ENCODE measurements around the gene OR51M1. TPM values are rescaled to one million over a fixed set of nuclear protein-coding genes. Genes with fewer than 3 reads are reported as not detected.

OR51M1 gene
- total and polyA plus RNA-seq, 9 of the 15 experiments (the other 6 are each of a cell fraction or from before 2014, with no cell fraction given), result 0.01 to 0.18 (median 0.04) TPM; not detected in 6

DNA sequence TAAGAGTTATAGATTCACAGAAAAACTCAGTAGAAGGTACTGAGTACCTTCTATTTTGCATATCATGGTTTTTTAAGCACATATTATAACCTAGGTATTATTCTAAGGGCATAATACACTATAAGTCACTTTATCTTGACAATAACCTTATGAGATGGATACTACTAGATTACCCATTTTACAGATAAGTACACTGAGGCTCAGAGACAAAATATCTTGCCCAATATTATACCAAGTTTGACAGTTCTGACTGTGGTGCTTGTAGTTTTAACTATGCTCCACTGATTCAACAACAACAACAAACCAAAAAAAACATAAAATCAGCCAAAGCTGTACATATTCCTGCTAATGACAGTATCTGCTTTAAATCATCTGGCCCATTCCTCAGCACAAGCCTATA is 10.5 kb downstream of the OR51M1 start:
- intact Hi-C loops (cut with micrococcal nuclease), result no loop called here
- H3K9me3 ChIP-seq (replicated peaks; ENCODE audit: control insufficient read depth, insufficient read depth, low read depth, low read length), result no peaks in the 10 kb centered on the region
- H3K9me1 ChIP-seq (ENCODE audit: control insufficient read depth, insufficient read depth, low read length), result no peaks in the 10 kb centered on the region
- H3K27ac ChIP-seq (ENCODE audit: extremely low read depth, low read depth, low read length), result no peak overlapping the region
- no peak overlapping the region for H3K4me3 ChIP-seq
- no peak for TF ChIP-seq PHF21A (IDR thresholded peaks at IDR 0.05; ENCODE audit: borderline replicate concordance, low read depth)
- no peak for TF ChIP-seq MBD2 (IDR thresholded peaks at IDR 0.05; ENCODE audit: borderline replicate concordance, low read depth)
- peak; percentile 86 for TF ChIP-seq RBM25 (IDR thresholded peaks at IDR 0.05; ENCODE audit: low read depth, low read length, severe bottlenecking)
- TF ChIP-seq BCOR (IDR thresholded peaks at IDR 0.05), result peak; percentile 76; the same call in 1 of the 2 replicates
- H3K36me3 ChIP-seq (ENCODE audit: control insufficient read depth, insufficient read depth, low read length), result peaks cover 59% of the 10 kb centered on the region
- no peak overlapping the region for H3K4me2 ChIP-seq (ENCODE audit: insufficient read depth, low read length)
- H3K79me2 ChIP-seq (ENCODE audit: control insufficient read depth, insufficient read depth, low read length), result peaks cover 78% of the 10 kb centered on the region
- POLR2A ChIA-PET, result no interaction called here
- H3K9ac ChIP-seq (ENCODE audit: insufficient read depth in 1 of 2, low read depth in 2 of 2, low read length in 2 of 2), result no peak overlapping the region
- peaks cover 6% of the 10 kb centered on the region; the same call in 1 of the 2 replicates for H4K20me1 ChIP-seq (replicated peaks; ENCODE audit: control insufficient read depth, insufficient read depth, low read length)
- no peak overlapping the region for H2AFZ ChIP-seq (ENCODE audit: low read depth, low read length)
- in situ Hi-C loops (cut with MboI), result no loop called here
- no peaks in the 10 kb centered on the region for H3K27me3 ChIP-seq (ENCODE audit: control insufficient read depth in 2 of 2, insufficient read depth in 2 of 2, low read length in 2 of 2)
- H3K4me1 ChIP-seq (replicated peaks in 1 of 2; ENCODE audit: control insufficient read depth in 2 of 2, insufficient read depth in 2 of 2, low read length in 2 of 2), result no peaks in the 10 kb centered on the region; a peak in 1 of 5 replicates
- BruUV-seq (replicated peaks), result no TSS peak
- DNase-seq (ENCODE audit: extremely low read depth in 1 of 4, low spot score in 3 of 4) (no peak), ATAC-seq (no peak), FAIRE-seq (no peak)
- CTCF ChIA-PET (ENCODE audit: low intra/inter-chr PET ratio), result no interaction called here

- CTCF ChIA-PET (ENCODE audit: low intra/inter-chr PET ratio), result no interaction called here
- DNase-seq (ENCODE audit: extremely low read depth in 1 of 4, low spot score in 3 of 4), result no peak
- Histone ChIP-seq H4K20me1 (replicated peaks; ENCODE audit: control insufficient read depth, insufficient read depth, low read length) (peaks cover 11% of the 10 kb centered on the region; the same call in 1 of the 2 replicates), H3K27me3 (ENCODE audit: control insufficient read depth in 2 of 2, insufficient read depth in 2 of 2, low read length in 2 of 2) (no peaks in the 10 kb centered on the region), H3K4me2 (ENCODE audit: insufficient read depth, low read length) (no peak overlapping the region), H3K79me2 (ENCODE audit: control insufficient read depth, insufficient read depth, low read length) (peaks cover 69% of the 10 kb centered on the region), H3K9me1 (ENCODE audit: control insufficient read depth, insufficient read depth, low read length) (peaks cover 5% of the 10 kb centered on the region), H3K9me3 (replicated peaks; ENCODE audit: control insufficient read depth, insufficient read depth, low read depth, low read length) (no peaks in the 10 kb centered on the region), H3K36me3 (ENCODE audit: control insufficient read depth, insufficient read depth, low read length) (peaks cover 64% of the 10 kb centered on the region), H3K27ac (ENCODE audit: extremely low read depth, low read depth, low read length) (no peak overlapping the region), H3K4me3 (no peak overlapping the region), H3K4me1 (replicated peaks in 1 of 2; ENCODE audit: control insufficient read depth in 2 of 2, insufficient read depth in 2 of 2, low read length in 2 of 2) (no peaks in the 10 kb centered on the region; a peak in 2 of 5 replicates), H2AFZ (ENCODE audit: low read depth, low read length) (no peak overlapping the region), H3K9ac (ENCODE audit: insufficient read depth in 1 of 2, low read depth in 2 of 2, low read length in 2 of 2) (no peak overlapping the region)
- POLR2A ChIA-PET, result interaction anchor here (1.0 kb wide), 1 partner anchor 10 kb away, joined by 3 read pairs; no protein-coding TSS in a partner anchor
- FAIRE-seq, result no peak
- ATAC-seq, result no peak
- intact Hi-C loops (cut with micrococcal nuclease), result no loop called here
- in situ Hi-C loops (cut with MboI), result no loop called here
- no TSS peak for BruUV-seq (replicated peaks)
- no peak for TF ChIP-seq PYGO2 (tag; IDR thresholded peaks at IDR 0.05)
- TF ChIP-seq ZNF583 (CRISPR knock-in tag; IDR thresholded peaks at IDR 0.05), result no peak
- TF ChIP-seq ZNF274 (IDR thresholded peaks at IDR 0.05; ENCODE audit: borderline replicate concordance, low read depth, low read length), result no peak
- TF ChIP-seq BCOR (IDR thresholded peaks at IDR 0.05), result no peak
- TF ChIP-seq ZNF224 (CRISPR knock-in tag; IDR thresholded peaks at IDR 0.05), result no peak
- no peak for TF ChIP-seq NFRKB (IDR thresholded peaks at IDR 0.05; ENCODE audit: low read depth)
- no peak for TF ChIP-seq FOXJ3 (CRISPR knock-in tag; IDR thresholded peaks at IDR 0.05)
- TF ChIP-seq, protein P1, sequence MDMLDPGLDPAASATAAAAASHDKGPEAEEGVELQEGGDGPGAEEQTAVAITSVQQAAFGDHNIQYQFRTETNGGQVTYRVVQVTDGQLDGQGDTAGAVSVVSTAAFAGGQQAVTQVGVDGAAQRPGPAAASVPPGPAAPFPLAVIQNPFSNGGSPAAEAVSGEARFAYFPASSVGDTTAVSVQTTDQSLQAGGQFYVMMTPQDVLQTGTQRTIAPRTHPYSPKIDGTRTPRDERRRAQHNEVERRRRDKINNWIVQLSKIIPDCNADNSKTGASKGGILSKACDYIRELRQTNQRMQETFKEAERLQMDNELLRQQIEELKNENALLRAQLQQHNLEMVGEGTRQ (CRISPR knock-in tag; IDR thresholded peaks at IDR 0.05), result no peak
- no peak for TF ChIP-seq SMAD4 (CRISPR knock-in tag; conservative IDR thresholded peaks at IDR 0.05)
- TF ChIP-seq ZBTB7A (IDR thresholded peaks at IDR 0.05; ENCODE audit: borderline replicate concordance, control insufficient read depth, low read depth, low read length), result no peak
- TF ChIP-seq HDAC8 (tag; IDR thresholded peaks at IDR 0.05), result no peak
- no peak for TF ChIP-seq GATAD2A (IDR thresholded peaks at IDR 0.05)
- TF ChIP-seq ZNF217 (CRISPR knock-in tag; IDR thresholded peaks at IDR 0.05), result no peak
Measured at GRCh38 chr11:5398936-5399335, 15.3 kb downstream of the OR51M1 start.

Data from K562 (cell line).